ENCODE data around the gene RYK.

RYK gene

DNA sequence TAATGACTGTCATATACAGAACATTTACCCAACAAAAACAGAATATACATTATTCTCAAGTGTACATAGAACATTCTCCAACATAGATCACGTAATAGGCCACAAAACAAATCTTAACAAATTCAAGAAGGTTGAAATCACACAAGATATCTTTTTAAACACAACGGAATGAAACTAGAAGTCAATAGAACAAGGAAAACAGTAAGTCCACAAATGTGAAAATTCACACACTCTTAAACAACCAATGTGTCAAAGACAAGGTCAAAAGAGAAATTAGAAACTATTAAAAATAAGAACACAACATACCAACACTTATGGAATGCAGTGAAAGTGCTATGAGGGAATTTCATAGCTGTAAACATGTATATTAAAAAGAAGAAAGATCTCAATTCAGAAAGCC, 139.7 kb downstream of the RYK start:
- DNase-seq (ENCODE audit: insufficient read length, low spot score), result no peak
- TF ChIP-seq PAX5 (IDR thresholded peaks at IDR 0.05; ENCODE audit: insufficient read depth, low read length, severe bottlenecking) (no peak), POU2F2 (IDR thresholded peaks at IDR 0.05; ENCODE audit: low read depth, low read length) (no peak), TAF1 (IDR thresholded peaks at IDR 0.05; ENCODE audit: low read depth, low read length) (no peak), POLR2AphosphoS5 (IDR thresholded peaks at IDR 0.05; ENCODE audit: low read depth, low read length) (no peak), POLR2A (IDR thresholded peaks at IDR 0.05; ENCODE audit: low read depth, low read length) (no peak), SPI1 (IDR thresholded peaks at IDR 0.05; ENCODE audit: low read depth, low read length) (no peak)
- no peak for FAIRE-seq
